Lower leg skin (tissue), 4 donors: ENCODE results near the gene GPX4. TPM values are rescaled to one million over a fixed set of nuclear protein-coding genes. Genes with fewer than 3 reads are reported as not detected.

Source experiments
- DNase-seq, 2 donors: peaks; one replicate each; pipeline ENCODE4 v3.0.0-alpha.2; 2019; ENCODE audit warnings: low spot score in 2 of 2
- H3K4me3 ChIP-seq: fragments of 200-600 bp; sonication (generic); 2 replicates; pipeline ENCODE4 v1.5.1; 2017; ENCODE audit warnings: mild to moderate bottlenecking, low read depth; ENCODE audit not compliant: poor library complexity, severe bottlenecking
- CTCF ChIP-seq, 3 donors: fragments of 450-650 bp; IDR thresholded peaks; one replicate each; pipeline ENCODE4 v1.5.1; 2016; ENCODE audit warnings: antibody characterized with exemption in 3 of 3, mild to moderate bottlenecking in 3 of 3, moderate library complexity in 2 of 3
- POLR2A ChIP-seq, 2 donors: fragments of 450-650 bp; IDR thresholded peaks; one replicate each; pipeline ENCODE4 v1.6.1; 2016 to 2017; ENCODE audit warnings: antibody characterized with exemption in 2 of 2, mild to moderate bottlenecking in 1 of 2, moderate library complexity in 1 of 2
- WGBS, 2 donors: methylation state at CpG; one replicate each; pipeline ENCODE4 v1.1.5; 2018; 5-methylcytosine and 5-hydroxymethylcytosine counted together
- intact Hi-C: fragments of 100-400 bp; cut with DNase I; formaldehyde crosslinking; loops from one replicate; pipeline ENCODE4 v1.15.0; 2023; ENCODE audit warnings: low total_unique reads
- total RNA-seq, 4 donors: library from RNA; depleted of rRNA; stranded (reverse); fragments of >200 nt; gene quantifications; one replicate each; pipeline ENCODE4 v1.1.0, GENCODE V29; 2016

The GPX4 gene
- total RNA-seq, 4 donors from 2014 or later = 375 to 507 (median 469) TPM

DNA sequence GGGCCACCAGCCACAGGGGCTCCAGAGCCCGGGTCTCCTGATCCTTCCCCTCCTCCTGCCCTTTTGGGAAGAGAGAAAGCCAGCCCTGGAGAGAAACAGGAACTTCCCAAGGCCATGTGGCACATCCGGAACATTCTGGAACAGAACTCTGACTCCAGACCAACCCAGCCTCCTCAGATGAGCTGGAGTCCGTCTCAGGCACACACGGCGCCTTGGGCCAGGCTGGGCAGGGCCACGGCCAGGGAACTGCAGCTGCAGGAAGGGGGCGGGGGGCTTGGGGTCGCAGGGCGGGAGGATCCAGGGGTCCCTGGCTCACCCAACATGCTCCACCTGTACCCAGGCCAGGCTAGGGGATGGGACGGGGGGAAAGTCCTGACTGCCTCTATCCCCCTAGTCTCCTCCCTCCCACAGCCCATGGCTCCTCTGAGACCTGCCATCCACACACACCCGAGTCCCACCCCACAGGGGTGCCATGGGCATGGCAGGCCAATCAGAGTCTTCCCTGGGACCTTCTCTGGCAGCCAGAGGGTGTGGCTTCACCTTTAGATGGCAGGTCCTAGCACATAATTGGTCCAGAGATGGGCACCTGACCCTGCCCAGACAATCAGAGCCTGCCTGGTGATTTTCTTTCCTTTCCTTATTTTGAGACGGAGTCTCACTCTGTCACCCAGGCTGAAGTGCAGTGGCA, 47.4 kb downstream of the GPX4 start:
- 79 to 86% methylated on average over 8 to 12 of the region's 12 CpGs for whole genome bisulfite sequencing, 2 donors
- intact Hi-C loops = no loop called here
- TF ChIP-seq CTCF (IDR thresholded peaks at IDR 0.05) (no peak), POLR2A (IDR thresholded peaks at IDR 0.05) (no peak)
- no peak overlapping the region for H3K4me3 ChIP-seq
- DNase-seq = no peak

DNA sequence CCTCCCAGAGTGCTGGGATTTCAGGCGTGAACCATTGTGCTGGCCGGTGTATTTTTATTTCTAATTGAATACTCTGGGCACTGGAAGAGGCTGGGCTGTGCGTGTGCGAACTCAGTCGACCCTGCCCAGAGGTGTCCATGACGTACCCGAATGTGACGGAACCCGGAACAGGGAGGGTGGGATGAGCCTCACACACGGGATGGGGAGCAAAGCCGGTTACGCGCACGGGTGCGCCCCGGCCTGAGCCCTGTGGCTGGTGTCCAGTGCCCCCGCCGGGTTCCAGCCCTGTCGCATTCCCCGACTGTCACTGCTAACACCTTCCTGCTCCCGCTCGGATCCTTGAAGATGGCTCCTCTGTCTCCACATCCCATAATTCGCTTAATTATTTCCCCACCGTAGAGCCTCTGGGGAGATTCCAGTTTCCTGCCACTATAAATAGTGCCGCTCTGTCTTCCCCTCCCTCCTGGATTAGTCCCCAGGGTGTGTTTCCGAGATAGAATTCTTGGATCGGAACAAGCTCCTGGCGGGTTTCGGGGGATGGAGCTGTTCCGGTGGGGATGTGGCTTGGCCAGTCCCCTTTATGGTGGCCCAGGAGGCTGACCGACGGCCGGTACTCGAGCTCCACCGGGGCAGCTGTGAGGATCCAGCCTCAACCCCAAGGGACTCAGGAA, 48.3 kb downstream of the GPX4 start:
- intact Hi-C loops = no loop called here
- 58 to 60% methylated on average over 35 of the region's 35 CpGs for WGBS, 2 donors
- TF ChIP-seq CTCF (IDR thresholded peaks at IDR 0.05) (no peak), POLR2A (IDR thresholded peaks at IDR 0.05) (no peak)
- no peak overlapping the region for H3K4me3 ChIP-seq
- DNase-seq = no peak

DNA sequence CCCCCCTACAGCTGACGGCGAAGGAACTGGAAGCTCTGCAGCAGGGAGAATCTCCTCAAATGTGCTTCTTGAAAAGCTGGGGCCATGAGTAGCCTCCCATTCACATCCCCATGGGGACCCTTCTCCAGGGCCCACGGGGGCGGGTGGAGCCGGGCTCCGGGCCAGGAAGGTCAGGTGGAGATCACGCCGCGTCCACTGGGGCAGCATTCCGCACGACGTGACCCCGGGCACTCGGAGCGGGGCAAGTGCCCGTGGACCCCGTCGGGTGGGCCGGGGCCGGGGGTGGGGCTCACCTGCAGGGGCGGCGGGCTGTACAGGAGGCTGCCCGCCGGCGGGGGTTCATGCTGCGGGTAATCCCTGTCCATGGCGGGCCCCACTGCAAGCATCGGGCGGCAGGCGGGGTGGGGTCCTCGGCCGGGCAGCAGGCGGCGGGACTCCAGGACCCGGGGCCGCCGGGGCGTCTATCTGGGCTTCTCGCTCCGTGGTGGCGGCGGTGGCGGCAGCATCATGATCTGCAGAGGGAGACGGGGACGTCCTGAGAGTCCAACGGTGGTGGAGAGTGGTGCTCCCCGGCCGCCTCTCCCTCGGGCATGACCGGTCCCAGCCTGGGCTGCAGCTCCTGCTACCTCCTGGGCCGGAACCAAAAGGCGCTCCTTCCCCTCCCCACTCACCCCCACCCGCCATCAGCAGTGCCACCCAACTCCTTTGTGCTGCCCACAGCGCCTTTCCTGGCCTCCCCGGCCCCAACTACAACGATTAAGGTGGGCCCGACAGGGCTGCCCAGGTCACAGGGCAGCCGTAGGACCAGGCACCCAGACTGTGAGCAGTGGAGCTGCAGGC, 50.3 kb downstream of the GPX4 start:
- H3K4me3 ChIP-seq = no peak overlapping the region
- intact Hi-C loops = no loop called here
- DNase-seq = no peak
- WGBS, 2 donors = 80 to 92% methylated on average over 41 to 45 of the region's 58 CpGs
- no peak for TF ChIP-seq POLR2A (IDR thresholded peaks at IDR 0.05)
- no peak for TF ChIP-seq CTCF (IDR thresholded peaks at IDR 0.05)

DNA sequence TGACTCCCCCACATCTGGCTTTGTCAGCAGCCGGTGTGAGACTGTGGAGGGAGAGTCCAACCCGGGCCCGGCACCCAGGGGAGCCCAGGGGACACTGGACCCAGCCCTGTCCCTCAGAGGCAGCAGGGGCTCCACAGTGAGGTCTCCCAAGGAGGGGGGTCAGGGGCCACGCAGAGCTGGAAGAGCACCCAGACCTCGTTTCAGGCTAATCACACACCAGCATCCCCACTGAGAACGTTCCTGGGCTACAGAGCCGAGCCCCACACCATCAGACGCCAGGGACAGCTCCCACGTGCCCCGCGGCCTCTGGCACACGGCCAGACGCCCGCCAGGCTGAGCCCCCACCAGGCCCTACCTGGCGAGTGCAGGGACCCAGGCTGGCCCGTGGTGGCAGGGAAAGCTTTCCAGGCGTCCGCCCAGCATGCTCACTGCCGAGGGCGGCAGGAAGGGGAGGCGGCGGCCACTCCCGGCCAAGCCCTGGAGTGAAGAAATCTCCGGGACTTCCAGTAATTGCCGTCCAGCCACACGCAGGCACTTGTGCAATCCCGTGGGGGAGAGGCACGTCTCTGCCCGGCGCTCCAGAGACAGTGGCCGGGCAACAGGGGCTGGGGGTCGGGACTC, 51.0 kb downstream of the GPX4 start:
- intact Hi-C loops = no loop called here
- no peak for TF ChIP-seq CTCF (IDR thresholded peaks at IDR 0.05)
- TF ChIP-seq POLR2A (IDR thresholded peaks at IDR 0.05) = no peak
- no peak overlapping the region for H3K4me3 ChIP-seq
- peak; percentile 83 to 98 for DNase-seq
- WGBS, 2 donors = 2 to 7% methylated on average over 10 to 24 of the region's 32 CpGs

GRCh38 chr19:1155352-1156304, 51.8 kb downstream of the GPX4 start:
- intact Hi-C loops = no loop called here
- no peak for TF ChIP-seq POLR2A (IDR thresholded peaks at IDR 0.05)
- TF ChIP-seq CTCF (IDR thresholded peaks at IDR 0.05) = no peak
- no peak for DNase-seq
- WGBS, 2 donors = 65% methylated on average over 21 to 22 of the region's 29 CpGs
- H3K4me3 ChIP-seq = no peak overlapping the region
